GM18907 (cell line): Measurements from ENCODE around the gene ARFGAP3.

Source experiments
- ATAC-seq: cut with Tn5 transposase; IDR thresholded peaks from one replicate; pipeline ENCODE4 v1.9.1; 2021; ENCODE audit warnings: mild to moderate bottlenecking, moderate library complexity; ENCODE audit not compliant: unreplicated experiment

ARFGAP3 gene, protein sequence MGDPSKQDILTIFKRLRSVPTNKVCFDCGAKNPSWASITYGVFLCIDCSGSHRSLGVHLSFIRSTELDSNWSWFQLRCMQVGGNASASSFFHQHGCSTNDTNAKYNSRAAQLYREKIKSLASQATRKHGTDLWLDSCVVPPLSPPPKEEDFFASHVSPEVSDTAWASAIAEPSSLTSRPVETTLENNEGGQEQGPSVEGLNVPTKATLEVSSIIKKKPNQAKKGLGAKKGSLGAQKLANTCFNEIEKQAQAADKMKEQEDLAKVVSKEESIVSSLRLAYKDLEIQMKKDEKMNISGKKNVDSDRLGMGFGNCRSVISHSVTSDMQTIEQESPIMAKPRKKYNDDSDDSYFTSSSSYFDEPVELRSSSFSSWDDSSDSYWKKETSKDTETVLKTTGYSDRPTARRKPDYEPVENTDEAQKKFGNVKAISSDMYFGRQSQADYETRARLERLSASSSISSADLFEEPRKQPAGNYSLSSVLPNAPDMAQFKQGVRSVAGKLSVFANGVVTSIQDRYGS

DNA sequence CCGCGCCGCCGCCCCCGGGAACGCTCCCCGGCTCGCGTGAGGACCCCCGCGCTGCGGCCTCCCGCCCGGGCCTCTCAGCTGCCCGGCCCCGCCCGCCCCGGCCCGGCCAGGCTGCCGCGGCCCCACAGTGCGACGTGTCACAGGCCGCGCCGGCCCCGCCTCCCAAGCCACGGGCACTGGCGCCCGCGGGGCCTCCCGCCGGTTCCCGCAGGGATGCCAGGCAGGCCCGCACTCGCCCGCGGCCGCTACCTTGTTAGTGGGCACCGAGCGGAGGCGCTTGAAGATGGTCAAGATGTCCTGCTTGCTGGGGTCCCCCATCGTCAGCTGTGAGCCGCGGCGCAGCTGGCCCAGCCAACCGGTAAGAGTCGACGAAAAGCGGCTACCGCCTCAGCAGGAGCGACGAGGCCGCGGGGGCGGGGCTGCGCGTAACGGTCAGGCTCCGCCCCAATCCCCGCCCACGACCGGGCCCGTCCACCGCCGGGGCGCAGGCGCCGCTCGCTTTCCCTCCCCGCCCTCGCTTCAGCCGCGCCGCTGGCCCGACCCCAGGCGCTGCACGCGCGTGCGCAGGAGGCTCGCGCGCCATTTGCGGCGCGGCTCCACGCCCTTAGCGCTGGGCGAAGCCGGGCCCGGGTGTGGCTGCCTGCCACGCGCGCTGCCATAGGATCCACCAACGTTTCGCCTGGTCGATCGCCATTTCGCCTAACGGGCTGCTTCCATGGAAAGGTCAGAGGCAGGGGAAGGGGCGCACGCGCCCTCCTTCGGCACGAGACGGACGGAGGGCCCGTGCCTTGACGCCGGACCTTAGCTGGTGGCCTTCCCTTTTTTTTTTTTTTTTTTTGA is at the start of gene ARFGAP3:
ARFGAP3 (minus strand) TSS at position 409 of the 840 bp plus-strand sequence; CDS start at position 318, 91 bp downstream.
- ATAC-seq: peak; percentile 78

DNA sequence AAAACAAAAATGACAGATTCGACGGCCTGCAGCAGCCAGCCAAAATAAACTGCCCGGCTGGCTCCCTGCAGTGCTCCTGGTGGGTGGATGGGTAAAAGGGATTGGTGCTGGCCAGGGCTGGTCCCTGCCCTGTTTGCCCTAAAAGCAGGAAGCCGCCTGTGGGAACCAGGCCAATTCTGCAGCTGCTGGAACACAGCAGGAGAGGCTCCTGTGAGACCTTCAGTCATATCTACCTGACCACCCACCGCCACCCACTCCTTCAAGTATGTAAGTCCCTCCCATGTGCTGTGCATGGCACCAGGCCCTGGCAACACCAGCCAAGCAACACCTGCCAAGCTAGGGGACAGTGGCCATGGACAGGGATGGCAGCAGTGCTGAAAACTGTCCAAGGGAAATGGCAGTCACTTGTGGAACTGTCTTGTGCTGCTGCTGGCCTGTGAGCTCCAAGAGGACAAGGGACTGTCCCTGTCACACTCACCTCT is 48.7 kb upstream of the ARFGAP3 start:
- no peak for ATAC-seq

GRCh38 chr22:42905217-42905616 is 48.1 kb upstream of the ARFGAP3 start:
- ATAC-seq: no peak

GRCh38 chr22:42904050-42904449 is 47.0 kb upstream of the ARFGAP3 start:
- ATAC-seq: no peak

DNA sequence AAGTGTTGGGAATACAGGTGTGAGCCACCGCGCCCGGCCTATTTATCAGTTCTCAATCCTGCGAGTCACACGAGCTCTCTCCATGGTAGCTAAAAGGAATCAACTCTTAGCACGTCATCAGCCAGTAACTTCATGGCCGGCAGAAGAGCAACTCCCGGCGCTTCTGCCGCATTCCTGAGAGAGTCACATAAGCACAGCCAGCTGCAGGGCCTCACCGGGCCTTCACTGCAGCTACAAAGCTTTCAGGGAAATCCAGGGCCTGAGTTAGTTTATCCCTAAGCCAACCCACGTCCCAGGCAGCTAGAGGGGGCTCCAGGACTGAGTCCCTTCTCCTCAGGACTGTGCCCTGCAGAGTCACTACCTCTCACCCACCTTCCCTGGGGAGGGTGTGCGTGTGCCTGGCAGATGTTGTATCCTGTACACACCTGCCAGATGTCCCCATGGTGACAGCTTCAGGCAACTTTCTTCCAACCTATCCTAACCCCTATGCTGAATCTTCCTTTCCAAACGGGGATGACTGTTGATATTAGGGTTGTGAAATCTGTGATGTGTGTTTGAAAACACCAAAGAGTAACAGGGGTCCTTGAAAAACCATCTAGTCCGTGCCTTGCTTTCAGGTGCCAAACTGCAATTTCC is 45.9 kb upstream of the ARFGAP3 start:
- ATAC-seq: no peak

DNA sequence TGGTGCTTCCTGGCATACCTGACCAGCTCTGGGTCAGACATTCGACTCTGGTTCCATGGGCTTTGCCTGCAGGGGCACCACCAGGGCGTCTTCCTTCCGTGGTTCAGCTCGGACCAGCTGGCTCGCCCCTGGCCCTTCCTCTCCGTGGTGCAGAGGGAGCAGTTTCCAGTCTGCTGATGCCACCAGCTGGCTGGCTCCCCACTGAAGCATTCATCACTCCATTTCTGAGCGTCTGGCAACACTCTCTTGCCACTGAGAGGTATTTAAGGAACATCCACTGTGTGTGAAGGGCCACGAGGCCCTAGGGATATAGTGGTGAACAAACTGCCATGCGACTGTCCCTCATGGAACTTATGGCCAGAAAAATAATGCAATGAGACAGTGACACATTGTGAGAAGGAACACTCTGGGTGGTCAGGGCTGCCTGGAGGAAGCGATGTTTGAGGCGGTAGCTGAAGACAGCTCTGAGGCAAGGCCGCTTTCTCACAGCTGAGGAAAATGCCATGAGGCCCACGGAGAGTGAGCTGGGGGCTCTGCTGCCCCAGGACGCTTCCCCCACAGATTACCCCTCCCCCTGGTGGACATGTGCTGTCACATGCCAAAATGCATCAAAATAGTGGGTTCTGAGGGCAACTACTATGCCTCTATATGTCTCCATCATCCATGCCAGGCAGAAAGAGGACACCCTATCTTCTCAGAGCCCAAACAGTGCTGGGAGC is 44.9 kb upstream of the ARFGAP3 start:
- ATAC-seq: no peak

- ATAC-seq: no peak
These were observed 40.9 kb upstream of the ARFGAP3 start for GRCh38 chr22:42897960-42898359.

GRCh38 chr22:42895541-42895981 is 38.5 kb upstream of the ARFGAP3 start:
- ATAC-seq: no peak

DNA sequence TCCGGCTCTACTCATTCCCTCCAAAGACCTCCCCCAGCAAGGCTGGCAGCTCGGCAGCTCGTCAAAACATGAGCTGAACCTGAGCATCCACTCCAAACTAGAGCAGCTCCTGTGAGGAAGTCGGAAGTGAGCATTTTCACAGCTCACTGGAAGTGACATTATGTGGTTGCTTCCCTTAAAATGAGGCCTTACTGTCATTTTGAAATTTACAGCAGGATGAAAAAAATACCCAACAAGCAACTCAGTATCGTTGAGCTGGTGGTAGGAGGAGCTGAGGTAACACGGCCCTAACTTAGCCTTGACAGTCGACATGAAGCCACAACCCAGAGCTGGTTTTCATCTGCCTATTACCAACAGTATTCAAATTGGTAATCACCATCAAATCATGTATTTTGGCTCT is 38.0 kb upstream of the ARFGAP3 start:
- ATAC-seq: no peak

GRCh38 chr22:42893371-42894150 is 36.5 kb upstream of the ARFGAP3 start:
- ATAC-seq: no peak

DNA sequence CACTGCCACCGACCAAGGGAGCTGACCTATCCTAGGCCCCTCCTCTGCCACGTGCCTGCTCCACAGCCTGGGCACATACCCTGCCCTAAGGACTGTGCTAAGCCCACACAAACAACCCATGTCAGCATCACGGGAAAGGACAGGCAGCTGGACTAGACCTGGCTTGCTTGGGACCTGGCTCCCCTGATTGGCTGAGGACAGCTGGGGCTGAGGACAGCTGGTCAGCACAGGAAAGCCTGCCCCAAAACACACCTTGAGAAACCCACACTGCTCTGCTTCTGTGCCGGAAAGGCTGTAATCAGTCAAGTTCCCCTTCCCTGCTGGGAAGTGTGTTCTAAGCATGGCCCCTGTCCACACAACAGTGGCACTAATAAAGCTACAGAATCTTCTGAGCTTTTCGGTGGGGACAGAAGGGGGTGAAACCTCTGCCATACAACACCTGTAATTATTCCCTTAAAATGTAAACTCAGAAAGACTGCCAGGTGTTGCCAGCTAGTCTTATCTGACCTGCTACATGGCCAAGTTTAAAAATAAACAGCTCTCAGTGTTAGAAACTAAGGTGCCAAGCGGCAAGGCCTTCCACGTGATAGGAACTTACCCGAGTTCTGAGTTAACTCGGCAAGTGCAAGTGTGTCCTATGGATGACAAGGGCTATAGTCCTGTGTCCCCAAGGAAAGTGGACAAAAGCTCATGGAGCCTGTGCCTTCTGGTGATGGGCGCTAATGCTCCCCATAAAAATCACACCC is 35.7 kb upstream of the ARFGAP3 start:
- no peak for ATAC-seq

DNA sequence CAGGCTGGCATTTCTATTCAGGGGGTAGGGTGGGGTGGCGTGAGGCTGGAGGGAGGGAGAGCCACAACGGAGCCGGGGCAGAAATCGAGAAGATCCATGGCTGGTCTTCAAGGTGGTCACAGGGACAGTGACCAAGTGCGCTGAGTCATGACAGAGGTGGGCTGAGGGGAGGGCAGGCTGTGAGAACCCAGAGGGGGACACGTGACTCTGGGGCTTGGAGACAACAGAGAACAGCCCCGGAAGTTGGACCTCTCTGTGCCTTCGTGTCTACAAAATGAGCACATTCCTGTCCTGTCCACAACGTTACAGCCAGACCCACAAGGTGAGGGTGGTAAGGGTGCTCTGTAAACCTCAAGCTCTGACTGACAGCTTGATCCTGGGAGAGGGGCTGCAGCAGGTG is 35.1 kb upstream of the ARFGAP3 start:
- no peak for ATAC-seq

GRCh38 chr22:42891696-42892095 is 34.6 kb upstream of the ARFGAP3 start:
- ATAC-seq: no peak

DNA sequence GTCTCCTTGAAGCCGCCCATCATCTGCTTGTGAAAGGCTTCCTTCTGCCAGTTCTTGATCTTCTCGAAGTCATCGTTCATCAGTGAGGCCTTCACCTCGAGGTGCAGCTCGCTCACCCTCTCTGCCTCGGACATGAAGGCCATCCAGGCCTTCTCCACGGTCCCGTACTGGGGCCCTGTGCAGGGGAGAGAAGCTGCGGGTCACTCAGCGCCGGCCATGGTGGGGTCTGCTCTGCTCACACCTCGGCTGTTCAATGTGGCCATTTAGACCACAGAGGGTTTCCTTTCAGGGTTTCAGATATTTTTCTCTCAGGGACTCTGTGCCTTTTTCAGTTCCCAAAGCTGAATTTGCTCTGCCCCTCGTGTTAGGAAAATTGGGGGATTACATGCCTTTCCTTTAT is 33.9 kb upstream of the ARFGAP3 start:
- ATAC-seq: no peak

GRCh38 chr22:42889304-42889703 is 32.2 kb upstream of the ARFGAP3 start:
- peak; percentile 48 for ATAC-seq

- no peak for ATAC-seq
These were observed 30.7 kb upstream of the ARFGAP3 start for GRCh38 chr22:42887523-42888507.

DNA sequence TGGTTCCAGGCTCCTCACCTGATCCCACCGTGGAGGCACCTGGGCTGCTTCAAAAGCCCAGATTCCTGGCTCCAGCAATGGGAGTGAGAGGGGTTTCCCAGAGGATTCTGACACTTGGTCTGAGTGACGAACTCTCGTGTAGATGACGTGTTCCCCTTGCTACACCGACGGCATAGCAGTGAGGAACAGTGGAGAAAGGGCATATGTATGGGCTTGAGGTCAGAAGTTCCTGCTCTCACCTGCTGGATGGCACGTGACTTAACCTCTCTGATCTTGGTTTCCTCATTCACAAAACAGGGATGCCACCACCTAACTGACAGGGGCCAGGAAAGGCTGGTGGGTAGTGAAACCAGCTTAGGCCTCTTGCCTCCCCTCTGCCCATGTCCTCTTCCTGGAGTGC is 30.0 kb upstream of the ARFGAP3 start:
- no peak for ATAC-seq

- no peak for ATAC-seq
These were observed 28.4 kb upstream of the ARFGAP3 start for GRCh38 chr22:42885446-42885845.
